HuH-7.5 (cell line): ENCODE data around the gene TANK.

Experiments
- DNase-seq: peaks from one replicate; pipeline ENCODE4 v3.0.0; 2011; ENCODE audit warnings: low spot score

The TANK gene

DNA sequence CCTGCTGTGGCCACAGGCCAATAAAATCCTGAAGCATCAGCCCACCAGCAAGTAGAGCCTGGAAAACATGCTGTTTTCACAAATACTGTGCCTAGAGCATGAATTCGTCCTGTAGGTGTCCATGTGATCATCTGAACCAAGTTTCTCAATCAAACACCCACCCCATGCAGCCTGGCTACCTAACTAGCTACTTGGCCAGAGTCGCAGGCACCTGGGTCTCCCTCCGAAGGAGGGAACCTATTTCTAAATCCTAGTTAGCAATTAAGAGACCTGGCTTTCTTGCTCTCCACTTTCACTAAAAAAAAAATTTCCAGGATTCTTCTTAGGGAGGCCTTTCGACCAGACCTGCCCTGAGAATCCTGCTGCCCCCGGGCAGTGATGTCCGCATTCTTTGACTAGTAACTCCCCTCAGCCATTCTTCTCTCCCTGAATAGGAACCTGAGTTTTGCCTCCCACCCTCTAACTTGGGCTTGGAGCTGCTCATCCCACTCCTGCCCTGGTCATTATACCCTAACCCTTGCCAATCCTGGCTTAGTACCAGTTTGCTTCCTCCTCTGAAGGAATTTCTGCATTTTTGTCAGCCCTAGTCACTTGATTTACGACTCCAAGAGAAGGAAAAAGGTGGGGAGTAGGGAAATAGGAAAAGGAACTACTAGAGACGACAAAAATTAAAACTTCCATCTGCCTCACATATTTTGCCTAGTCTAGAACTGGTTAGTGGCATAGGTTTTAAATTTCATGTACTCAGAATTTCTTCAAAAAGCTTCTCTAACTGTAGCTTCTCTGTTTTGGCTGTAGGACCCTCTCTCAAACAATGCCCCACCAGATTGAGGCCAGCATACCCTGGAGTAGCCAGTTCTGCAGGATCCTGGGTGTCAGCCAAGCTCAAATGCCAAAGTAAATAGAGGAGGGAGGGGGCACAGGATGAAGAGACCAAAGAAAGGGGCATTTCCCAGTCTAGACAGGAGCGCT is 25.4 kb upstream of the TANK start:
- no peak for DNase-seq

- no peak for DNase-seq
Observed at GRCh38 chr2:161135951-161136593, 24.2 kb upstream of the TANK start.

GRCh38 chr2:161136696-161137324 is 23.4 kb upstream of the TANK start:
- no peak for DNase-seq

- no peak for DNase-seq
Observed at GRCh38 chr2:161138429-161138828, 21.8 kb upstream of the TANK start.

DNA sequence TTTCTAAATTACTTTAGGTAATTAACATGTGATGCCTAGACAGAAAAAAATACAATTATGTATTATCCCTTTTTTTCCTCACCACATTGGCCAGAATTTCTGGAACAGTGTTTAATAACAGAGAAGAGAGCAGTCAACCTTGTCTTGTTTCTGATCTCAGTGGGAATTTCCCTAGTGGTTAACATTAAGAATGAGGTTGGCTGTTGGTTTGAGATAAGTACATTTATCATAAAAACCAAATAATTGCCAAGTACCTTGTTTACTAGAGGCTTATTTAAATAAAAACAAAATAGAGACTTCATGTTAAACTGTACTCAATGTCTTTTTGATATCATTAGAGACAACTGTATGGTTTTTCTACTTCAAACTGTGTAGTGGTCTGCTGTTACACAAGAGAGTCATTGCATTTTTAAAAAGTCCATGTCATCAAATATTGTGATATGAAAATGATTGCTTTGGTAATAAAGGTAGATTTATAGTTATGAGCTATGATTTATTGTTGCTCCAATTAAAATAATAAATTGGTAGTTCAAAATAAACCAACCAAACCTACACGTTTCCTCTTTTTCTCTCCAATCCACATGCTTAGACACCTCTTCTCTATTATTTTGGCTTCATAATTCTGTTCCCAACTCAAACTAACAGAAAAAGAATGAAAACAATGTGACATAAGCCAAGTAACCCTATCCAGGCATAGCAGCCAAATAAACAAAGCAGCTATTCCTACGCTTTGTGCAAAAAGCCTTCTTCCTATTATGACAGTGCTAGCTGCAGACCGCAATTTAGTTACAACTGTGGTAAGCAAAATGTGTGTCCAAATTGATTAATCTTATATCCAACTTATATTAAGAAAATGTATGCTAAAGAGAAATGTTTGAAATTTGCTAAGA is 20.9 kb upstream of the TANK start:
- DNase-seq: no peak

GRCh38 chr2:161141033-161141432 is 19.2 kb upstream of the TANK start:
- DNase-seq: no peak

GRCh38 chr2:161146209-161146775 is 13.9 kb upstream of the TANK start:
- no peak for DNase-seq

GRCh38 chr2:161146996-161147395 is 13.2 kb upstream of the TANK start:
- no peak for DNase-seq

DNA sequence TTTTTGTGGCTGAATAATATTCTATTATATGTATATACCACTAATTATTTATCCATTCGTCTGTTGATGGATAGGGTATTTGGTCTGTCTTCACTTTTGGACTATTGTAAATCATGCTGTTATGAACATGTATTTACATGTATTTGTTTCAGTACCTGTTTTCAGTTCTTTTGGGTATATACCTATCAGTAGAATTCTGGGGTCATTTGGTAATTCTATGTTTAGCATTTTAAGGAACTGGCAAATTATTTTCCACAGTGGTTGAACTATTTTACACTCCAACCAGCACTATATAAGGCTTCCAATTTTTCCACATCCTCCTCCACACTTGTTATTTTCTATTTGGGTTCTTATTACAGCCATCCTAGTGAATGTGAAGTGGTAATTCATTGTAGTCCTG is 12.4 kb upstream of the TANK start:
- no peak for DNase-seq

DNA sequence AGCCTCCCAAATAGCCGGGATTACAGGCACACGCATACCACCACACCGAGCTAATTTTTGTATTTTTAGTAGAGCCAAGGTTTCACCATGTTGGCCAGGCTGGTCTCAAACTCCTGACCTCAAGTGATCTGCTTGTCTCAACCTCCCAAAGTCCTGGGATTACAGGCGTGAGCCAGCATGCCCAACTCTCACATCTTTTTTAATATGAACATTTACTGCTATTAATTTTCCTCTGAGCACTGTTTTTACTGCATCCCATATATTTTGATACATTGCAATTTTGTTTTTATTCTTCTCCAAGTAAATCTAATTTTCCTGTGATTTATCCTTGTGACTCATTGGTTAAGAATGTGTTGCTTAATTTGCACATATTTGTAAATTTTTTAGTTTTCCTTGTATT is 9.5 kb upstream of the TANK start:
- no peak for DNase-seq

- DNase-seq: no peak
Observed at GRCh38 chr2:161152302-161152701, 7.9 kb upstream of the TANK start.

DNA sequence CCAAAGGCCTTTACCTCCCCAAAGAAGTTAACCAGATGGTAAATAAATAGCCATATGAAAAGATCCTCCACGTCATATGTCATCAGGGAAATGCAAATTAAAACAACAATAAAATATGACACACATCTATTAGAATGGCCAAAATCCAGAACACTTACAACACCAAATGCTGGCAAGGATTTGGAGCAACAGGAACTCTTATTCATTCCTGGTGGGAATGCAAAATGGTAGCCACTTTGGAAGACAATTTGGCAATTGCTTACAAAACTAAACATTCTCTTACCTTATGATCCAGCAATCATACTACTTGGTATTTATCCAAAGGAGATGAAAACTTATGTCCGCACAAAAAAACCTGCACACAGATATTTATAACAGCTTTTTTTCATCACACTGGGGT is 1.3 kb upstream of the TANK start:
- DNase-seq: no peak

DNA sequence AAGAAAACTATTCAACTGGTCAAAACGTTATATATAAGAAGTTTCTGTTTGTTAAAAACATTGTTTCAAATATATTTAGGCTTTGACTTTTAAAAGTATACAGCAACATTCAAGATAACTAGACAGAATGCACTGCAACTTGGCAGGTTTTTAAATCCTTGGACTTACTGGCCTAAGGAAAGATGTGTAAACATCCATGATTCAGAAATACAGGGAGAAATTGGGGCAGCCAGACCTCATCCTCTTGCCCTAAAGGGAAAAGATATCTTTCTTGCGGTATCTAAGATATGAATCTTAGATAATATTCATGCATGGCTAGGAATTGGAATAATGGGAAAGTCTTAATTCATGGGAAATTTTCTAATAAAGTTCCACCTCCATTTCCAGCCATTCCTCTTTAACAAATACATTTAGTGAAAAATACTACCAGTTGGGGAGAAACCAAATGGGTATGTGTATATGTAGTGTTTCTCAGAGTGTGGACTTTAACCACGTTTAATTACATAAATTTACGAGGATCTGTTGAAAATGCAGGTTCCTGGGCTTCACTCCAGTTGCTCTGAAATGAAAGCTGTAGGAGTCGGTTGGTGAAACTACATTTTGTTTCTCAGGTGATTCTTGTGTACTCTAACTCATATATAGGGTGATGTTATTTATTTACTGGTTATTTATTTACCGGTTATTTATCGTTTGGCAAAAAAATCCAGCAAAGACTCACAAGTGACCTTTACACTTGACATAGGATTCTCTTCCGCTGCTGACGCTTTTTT is 587 bp upstream of the TANK start:
- no peak for DNase-seq

DNA sequence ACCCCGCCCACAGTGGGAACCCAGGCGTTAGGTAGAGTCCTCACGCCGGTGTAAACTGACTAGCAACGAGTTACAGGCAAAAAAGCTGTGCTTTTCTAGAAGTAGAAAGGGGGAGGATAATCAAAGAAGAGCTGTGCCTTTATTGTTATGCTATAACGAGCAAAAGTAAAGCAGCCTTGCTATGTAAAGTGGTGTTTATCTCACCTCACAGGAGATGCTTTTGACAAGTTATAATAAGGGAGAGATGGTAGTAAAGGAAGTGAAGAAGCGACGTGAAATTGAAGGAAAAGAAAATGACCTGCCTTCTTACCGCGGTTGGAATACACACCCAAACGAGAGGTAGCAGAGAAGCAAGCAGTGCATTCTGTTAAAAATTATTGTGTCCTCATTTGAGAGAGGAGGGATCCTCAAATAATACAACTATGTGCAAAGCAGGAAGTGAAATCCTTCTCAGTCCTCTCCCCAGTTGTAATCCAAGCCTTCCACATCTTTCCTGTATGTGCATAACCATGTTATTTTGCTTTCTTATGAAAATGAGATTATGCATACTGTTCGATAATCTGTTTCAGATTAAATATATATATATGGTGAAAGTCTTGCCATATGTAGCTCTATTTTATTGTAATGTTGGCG is 962 bp downstream of the TANK start:
- no peak for DNase-seq

DNA sequence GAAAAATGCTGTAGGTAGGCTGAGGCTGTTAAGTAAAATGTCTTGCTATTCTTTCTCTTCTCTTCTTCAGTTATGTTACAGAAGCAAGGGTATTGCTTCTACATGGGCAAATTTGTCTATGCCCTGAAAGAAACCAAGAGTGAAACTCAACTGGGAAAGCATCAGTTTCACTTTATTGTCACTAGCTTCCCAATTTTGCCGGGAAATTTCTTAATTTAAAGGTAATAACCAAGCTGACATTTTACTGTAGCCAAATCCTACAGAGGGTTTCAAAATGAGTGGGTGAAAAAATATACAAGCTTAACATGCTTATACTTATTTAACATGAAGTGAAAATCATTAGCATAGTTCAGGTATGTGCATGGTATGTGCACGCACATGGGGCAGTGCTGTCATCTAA is 3.2 kb downstream of the TANK start:
- no peak for DNase-seq

DNA sequence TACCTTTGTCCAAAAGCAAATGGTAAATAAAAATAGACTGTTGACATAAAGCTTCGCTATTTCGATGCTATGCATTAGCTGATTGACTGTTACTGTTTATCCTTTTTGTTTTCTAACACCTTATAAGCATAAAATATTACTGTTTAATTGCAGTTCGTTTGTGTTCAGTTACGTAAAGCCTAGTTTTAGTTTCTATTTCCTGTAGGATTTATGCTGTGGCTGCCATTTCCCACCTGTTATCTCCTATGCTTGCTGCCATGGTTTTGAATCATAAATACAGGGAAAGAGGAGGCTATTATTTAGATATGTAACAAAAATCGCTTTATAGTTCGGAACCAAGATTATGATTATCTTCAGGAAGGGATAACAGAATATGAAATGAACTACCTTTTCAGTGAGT is 3.9 kb downstream of the TANK start:
- DNase-seq: no peak

DNA sequence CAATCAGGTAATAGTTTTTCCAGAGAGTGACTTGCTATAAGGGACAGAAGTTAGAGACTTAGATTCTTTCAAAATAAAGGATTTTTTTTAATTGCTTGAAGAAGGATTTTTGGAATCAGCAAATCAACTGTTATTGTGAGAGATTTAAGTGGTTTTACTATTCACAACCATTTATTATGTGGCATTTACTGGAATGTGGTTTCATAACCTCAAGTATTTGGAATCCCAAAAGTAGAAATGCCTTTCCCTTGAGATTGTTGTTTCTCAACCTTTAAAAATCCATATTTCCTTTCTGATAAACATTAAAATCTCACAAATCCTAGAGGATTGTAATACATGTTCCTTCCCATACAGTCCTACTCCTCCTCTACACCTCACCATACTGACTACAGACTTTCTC is 5.0 kb downstream of the TANK start:
- DNase-seq: no peak

- DNase-seq: no peak
Observed at GRCh38 chr2:161165811-161166210, 5.6 kb downstream of the TANK start.

DNA sequence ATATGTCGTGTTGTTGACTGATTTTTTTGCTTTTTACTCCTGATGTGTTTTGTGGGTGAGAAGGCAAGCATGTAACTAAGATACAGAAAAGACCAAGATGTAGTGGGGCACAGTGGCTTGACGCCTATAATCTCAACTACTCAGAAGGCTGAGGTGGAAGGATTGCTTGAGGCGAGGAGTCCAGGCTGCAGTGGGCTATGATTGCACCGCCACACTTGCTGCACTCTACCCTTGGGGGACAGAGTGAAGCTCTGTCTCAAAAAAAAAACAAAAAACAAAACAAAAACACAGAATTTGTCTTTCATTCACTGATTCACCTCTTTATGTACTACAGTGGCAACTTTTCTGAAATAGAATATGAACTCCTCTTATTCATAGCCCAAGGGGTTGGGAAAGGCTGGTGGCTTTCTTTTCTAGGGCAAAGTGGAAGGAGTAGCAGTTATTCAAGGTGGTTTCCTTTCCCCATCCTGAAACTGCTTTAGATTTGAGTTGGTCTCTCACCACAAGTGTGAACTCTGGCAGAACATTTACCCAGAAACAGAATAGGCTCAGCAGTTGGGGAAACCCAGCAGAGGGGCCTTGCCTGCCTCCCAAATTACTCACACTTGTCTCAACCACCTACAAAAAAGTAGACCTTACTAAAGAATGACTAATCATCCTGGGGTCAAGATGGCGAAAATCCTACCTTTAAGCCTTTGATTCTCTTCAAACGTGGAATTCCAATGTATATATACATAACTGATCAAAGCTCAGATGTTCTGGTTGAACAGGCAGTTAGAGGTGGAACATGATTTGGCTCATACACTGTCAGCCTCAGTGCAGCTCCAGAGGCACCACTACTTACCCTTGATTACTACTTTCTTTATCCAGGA is 6.5 kb downstream of the TANK start:
- DNase-seq: no peak
